A673 (cell line): ENCODE data around the gene CFAP20DC. TPM values are rescaled to one million over a fixed set of nuclear protein-coding genes. Genes with fewer than 3 reads are reported as not detected.
"Not testable (repeated sequence)": the region's sequence is repeated elsewhere in the genome, so short reads cannot be mapped to it uniquely, and the experiment has no call there.

Experiments used
- BruUV-seq: library from RNA; stranded (reverse); fragments of 400-500 nt; replicated peaks from 2 replicates; lab custom pipeline; 2021; lab: Mats Ljungman, UMichigan
- CTCF ChIA-PET: fragments of 300-600 bp; sonication (Branson Sonifier 250); formaldehyde crosslinking; loops from one replicate; lab custom pipeline; 2022; ENCODE audit warnings: antibody characterized with exemption; lab: Charles Lee
- POLR2A ChIA-PET: fragments of 300-600 bp; sonication (Branson Sonifier 250); formaldehyde crosslinking; loops from one replicate; lab custom pipeline; 2022; ENCODE audit warnings: antibody characterized with exemption; ENCODE audit not compliant: low non-redundant PET; lab: Charles Lee
- DNase-seq: peaks from one replicate; pipeline ENCODE4 v3.0.0-alpha.2; 2015; ENCODE audit warnings: low spot score
- H3K27ac ChIP-seq: fragments of 200-600 bp; sonication (generic); 2 replicates; pipeline ENCODE4 v1.5.1; 2016; ENCODE audit warnings: mixed run types, low read depth, mild to moderate bottlenecking, mixed read lengths, antibody characterized with exemption, low read length; ENCODE audit not compliant: poor library complexity, severe bottlenecking
- H3K27me3 ChIP-seq: fragments of 200-600 bp; sonication (generic); replicated peaks from 2 replicates; pipeline ENCODE4 v1.6.1; 2017; ENCODE audit warnings: mixed run types, low read depth, mild to moderate bottlenecking, mixed read lengths, antibody characterized with exemption, low read length; ENCODE audit not compliant: insufficient read depth, poor library complexity
- H3K36me3 ChIP-seq: fragments of 200-600 bp; sonication (generic); 2 replicates; pipeline ENCODE4 v1.6.1; 2016; ENCODE audit warnings: mixed run types, mild to moderate bottlenecking, mixed read lengths, antibody characterized with exemption, low read length; ENCODE audit not compliant: insufficient read depth, poor library complexity, severe bottlenecking
- H3K4me1 ChIP-seq: fragments of 200-600 bp; sonication (generic); 2 replicates; pipeline ENCODE4 v1.6.1; 2017; ENCODE audit warnings: mixed run types, mild to moderate bottlenecking, mixed read lengths, antibody characterized with exemption, low read length; ENCODE audit not compliant: insufficient read depth, poor library complexity, severe bottlenecking
- H3K4me3 ChIP-seq: fragments of 200-600 bp; sonication (generic); 2 replicates; pipeline ENCODE4 v1.5.1; 2016; ENCODE audit warnings: low read depth, mixed run types, mild to moderate bottlenecking, mixed read lengths, low read length; ENCODE audit not compliant: poor library complexity, severe bottlenecking
- H3K9me3 ChIP-seq: fragments of 200-600 bp; sonication (generic); 2 replicates; pipeline ENCODE4 v1.6.1; 2016; ENCODE audit warnings: mixed run types, low read depth, mild to moderate bottlenecking, mixed read lengths, antibody characterized with exemption, low read length; ENCODE audit not compliant: poor library complexity, severe bottlenecking
- EZH2 ChIP-seq: fragments of 200-600 bp; sonication (generic); IDR thresholded peaks from 2 replicates; pipeline ENCODE4 v1.6.1; 2017; ENCODE audit warnings: borderline replicate concordance, low read depth, mild to moderate bottlenecking, mixed read lengths, antibody characterized with exemption, low read length; ENCODE audit not compliant: poor library complexity, severe bottlenecking
- intact Hi-C: fragments of 100-400 bp; cut with micrococcal nuclease; formaldehyde crosslinking; loops from one replicate; pipeline ENCODE4 v1.10.0; 2022; ENCODE audit not compliant: unreplicated experiment
- total RNA-seq: library from RNA; stranded (reverse); gene quantifications from 2 replicates; pipeline ENCODE4 v1.2.3, GENCODE V29; 2021
- TF ChIP-seq, protein P1 (sequence below): fragments of 300-800, 200-600 bp; sonication (generic); conservative IDR thresholded peaks from 2 replicates; pipeline ENCODE4 v1.5.1; 2017; ENCODE audit warnings: low read depth, mild to moderate bottlenecking, antibody characterized with exemption, low read length, moderate library complexity, mixed read lengths

CFAP20DC gene
- total RNA-seq, 1 experiment from 2014 or later, result 1.3 TPM

DNA sequence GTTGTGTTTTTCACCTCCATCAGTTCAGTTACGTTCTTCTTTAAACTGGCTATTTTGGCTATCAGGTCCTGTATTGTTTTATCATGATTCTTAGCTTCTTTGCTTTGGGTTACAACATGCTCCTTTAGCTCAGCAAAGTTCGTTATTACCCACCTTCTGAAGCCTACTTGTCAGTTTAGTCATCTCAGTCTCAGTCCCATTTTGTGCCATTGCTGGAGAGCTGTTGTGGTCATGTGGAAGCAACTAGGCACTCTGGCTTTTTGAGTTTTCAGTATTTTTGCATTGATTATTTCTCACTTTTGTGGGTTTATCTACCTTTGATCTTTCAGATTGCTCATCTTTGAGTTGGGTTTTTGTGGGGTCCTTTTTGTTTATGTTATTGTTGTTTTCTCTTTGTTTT lies 151.3 kb downstream of the CFAP20DC start:
- no peak for DNase-seq
- no peak overlapping the region for H3K27ac ChIP-seq
- no TSS peak for BruUV-seq
- TF ChIP-seq EZH2, result no peak
- TF ChIP-seq, protein P1, sequence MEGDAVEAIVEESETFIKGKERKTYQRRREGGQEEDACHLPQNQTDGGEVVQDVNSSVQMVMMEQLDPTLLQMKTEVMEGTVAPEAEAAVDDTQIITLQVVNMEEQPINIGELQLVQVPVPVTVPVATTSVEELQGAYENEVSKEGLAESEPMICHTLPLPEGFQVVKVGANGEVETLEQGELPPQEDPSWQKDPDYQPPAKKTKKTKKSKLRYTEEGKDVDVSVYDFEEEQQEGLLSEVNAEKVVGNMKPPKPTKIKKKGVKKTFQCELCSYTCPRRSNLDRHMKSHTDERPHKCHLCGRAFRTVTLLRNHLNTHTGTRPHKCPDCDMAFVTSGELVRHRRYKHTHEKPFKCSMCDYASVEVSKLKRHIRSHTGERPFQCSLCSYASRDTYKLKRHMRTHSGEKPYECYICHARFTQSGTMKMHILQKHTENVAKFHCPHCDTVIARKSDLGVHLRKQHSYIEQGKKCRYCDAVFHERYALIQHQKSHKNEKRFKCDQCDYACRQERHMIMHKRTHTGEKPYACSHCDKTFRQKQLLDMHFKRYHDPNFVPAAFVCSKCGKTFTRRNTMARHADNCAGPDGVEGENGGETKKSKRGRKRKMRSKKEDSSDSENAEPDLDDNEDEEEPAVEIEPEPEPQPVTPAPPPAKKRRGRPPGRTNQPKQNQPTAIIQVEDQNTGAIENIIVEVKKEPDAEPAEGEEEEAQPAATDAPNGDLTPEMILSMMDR, result no peak
- no peak overlapping the region for H3K4me3 ChIP-seq
- no peaks in the 10 kb centered on the region for H3K36me3 ChIP-seq
- no peaks in the 10 kb centered on the region for H3K4me1 ChIP-seq
- H3K27me3 ChIP-seq, result no peaks in the 10 kb centered on the region
- CTCF ChIA-PET, result no interaction called here
- POLR2A ChIA-PET, result no interaction called here
- intact Hi-C loops, result no loop called here
- H3K9me3 ChIP-seq, result no peaks in the 10 kb centered on the region

DNA sequence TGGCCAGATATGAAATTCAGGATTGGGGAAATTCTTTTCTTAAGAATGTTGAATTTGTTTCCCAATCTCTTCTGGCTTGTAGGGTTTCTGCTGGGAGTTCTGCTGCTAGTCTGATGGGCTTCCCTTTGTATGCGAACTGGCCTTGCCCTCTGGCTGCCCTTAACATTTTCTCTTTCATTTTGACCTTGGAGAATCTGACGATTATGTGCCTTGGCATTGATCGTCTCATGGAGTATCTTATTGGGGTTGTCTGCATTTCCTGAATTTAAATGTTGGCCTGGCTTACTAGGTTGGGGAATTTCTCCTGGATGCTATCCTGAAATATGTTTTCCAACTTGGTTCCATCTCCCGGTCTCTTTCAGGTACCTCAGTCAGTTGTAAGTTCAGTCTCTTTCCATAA lies 152.2 kb downstream of the CFAP20DC start:
- no TSS peak for BruUV-seq
- Histone ChIP-seq H3K36me3 (no peaks in the 10 kb centered on the region), H3K9me3 (no peaks in the 10 kb centered on the region), H3K27me3 (no peaks in the 10 kb centered on the region), H3K4me3 (no peak overlapping the region), H3K4me1 (no peaks in the 10 kb centered on the region), H3K27ac (no peak overlapping the region)
- intact Hi-C loops, result no loop called here
- TF ChIP-seq, protein P1, result no peak
- no peak for TF ChIP-seq EZH2
- ChIA-PET POLR2A (no interaction called here), CTCF (no interaction called here)
- DNase-seq, result no peak

DNA sequence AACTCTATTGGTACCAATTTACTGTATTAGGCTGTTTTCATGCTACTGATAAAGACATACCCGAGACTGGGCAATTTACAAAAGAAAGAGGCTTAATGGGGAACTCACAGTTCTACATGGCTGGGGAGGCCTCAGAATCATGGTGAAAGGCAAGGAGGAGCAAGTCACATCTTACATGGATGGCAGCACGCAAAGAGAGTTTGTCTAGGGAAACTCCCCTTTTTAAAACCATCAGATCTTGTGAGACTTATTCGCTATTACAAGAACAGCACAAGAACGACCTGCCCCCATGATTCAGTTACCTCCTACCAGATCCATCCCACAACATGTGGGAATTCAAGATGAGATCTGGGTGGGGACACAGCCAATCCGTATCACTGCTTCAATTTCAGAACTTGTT lies 154.1 kb downstream of the CFAP20DC start:
- DNase-seq, H3K27me3 ChIP-seq, POLR2A ChIA-PET, H3K36me3 ChIP-seq, H3K4me1 ChIP-seq, intact Hi-C loops, H3K4me3 ChIP-seq, H3K27ac ChIP-seq, H3K9me3 ChIP-seq, BruUV-seq, CTCF ChIA-PET: not testable (repeated sequence)

DNA sequence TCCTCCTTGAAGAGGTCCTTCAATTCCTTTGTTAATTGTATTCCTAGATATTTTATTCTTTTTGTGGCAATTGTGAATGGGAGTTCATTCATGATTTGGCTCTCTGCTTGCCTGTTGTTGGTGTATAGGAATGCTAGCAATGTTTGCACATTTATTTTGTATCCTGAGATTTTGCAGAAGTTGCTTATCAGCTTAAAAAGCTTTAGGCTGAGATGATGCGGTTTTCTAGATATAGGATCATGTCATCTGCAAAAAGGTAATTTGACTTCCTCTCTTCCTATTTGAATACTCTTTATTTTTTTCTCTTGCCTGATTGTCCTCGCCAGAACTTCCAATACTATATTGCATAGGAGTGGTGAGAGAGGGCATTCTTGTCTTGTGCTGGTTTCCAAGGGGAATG lies 157.3 kb downstream of the CFAP20DC start:
- CTCF ChIA-PET, result not testable (repeated sequence)

More for the DNA sequence above, 157.3 kb downstream of the CFAP20DC start:
- H3K27me3 ChIP-seq, H3K4me3 ChIP-seq, H3K27ac ChIP-seq, H3K9me3 ChIP-seq, H3K36me3 ChIP-seq, POLR2A ChIA-PET, H3K4me1 ChIP-seq, DNase-seq, intact Hi-C loops, BruUV-seq: not testable (repeated sequence)
